SK-N-DZ (cell line): Measurements from ENCODE around the gene TMEM270. TPM values are rescaled to one million over a fixed set of nuclear protein-coding genes. Genes with fewer than 3 reads are reported as not detected.
A peak's percentile ranks its signal among the peaks of the same experiment; 100 is the strongest.
"Not testable (repeated sequence)": the region's sequence is repeated elsewhere in the genome, so short reads cannot be mapped to it uniquely, and the experiment has no call there.

Experiments
- DNase-seq: peaks from one replicate; pipeline ENCODE4 v3.0.0-alpha.2; 2015; ENCODE audit warnings: low spot score
- polyA plus RNA-seq, 2 experiments: library from polyadenylated mRNA; depleted of rRNA; stranded (reverse); fragments of >200 nt; gene quantifications; 2 replicates each; pipeline ENCODE4 v1.2.3, GENCODE V29; 2014

Gene TMEM270
- not detected in 2 replicates for polyA plus RNA-seq (2014; cell fraction: cytosol; rRNA removed)
- not detected in 2 replicates for polyA plus RNA-seq (2014; cell fraction: nucleus; rRNA removed)

- DNase-seq, result no peak
Measured at GRCh38 chr7:73860859-73861258, at the start of gene TMEM270. TMEM270 (plus strand) TSS chr7:73861159; CDS start chr7:73861195, 36 bp downstream.

- no peak for DNase-seq
Measured at GRCh38 chr7:73811760-73812168, 49.2 kb upstream of the TMEM270 start.

- DNase-seq, result no peak
Measured at GRCh38 chr7:73812996-73813395, 48.0 kb upstream of the TMEM270 start.

GRCh38 chr7:73815436-73815835 lies 45.5 kb upstream of the TMEM270 start:
- DNase-seq, result no peak

- DNase-seq, result no peak
Measured at GRCh38 chr7:73817121-73817520, 43.8 kb upstream of the TMEM270 start.

GRCh38 chr7:73820013-73820412 lies 40.9 kb upstream of the TMEM270 start:
- DNase-seq, result no peak

- DNase-seq, result not testable (repeated sequence)
Measured at GRCh38 chr7:73821597-73822285, 39.2 kb upstream of the TMEM270 start.

GRCh38 chr7:73822319-73823173 lies 38.4 kb upstream of the TMEM270 start:
- DNase-seq, result peak; percentile 38

GRCh38 chr7:73823257-73823656 lies 37.7 kb upstream of the TMEM270 start:
- no peak for DNase-seq

GRCh38 chr7:73823873-73824592 lies 36.9 kb upstream of the TMEM270 start:
- no peak for DNase-seq

GRCh38 chr7:73824986-73825385 lies 36.0 kb upstream of the TMEM270 start:
- DNase-seq, result no peak

- no peak for DNase-seq
Measured at GRCh38 chr7:73827567-73828106, 33.3 kb upstream of the TMEM270 start.

GRCh38 chr7:73828107-73828803 lies 32.7 kb upstream of the TMEM270 start:
- DNase-seq, result no peak

- no peak for DNase-seq
Measured at GRCh38 chr7:73828972-73829371, 32.0 kb upstream of the TMEM270 start.

GRCh38 chr7:73829505-73829904 lies 31.5 kb upstream of the TMEM270 start:
- DNase-seq, result no peak

- DNase-seq, result no peak
Measured at GRCh38 chr7:73829921-73830680, 30.9 kb upstream of the TMEM270 start.

GRCh38 chr7:73830681-73831583 lies 30.0 kb upstream of the TMEM270 start, which contains the start of gene CLDN4:
CLDN4 (plus strand) TSS chr7:73830996; CDS start chr7:73831202, 206 bp downstream.
- no peak for DNase-seq

GRCh38 chr7:73831584-73831833 lies 29.4 kb upstream of the TMEM270 start:
- no peak for DNase-seq
